ENCODE data around the gene SMIM13. TPM values are rescaled to one million over a fixed set of nuclear protein-coding genes. Genes with fewer than 3 reads are reported as not detected.

SMIM13 gene
- total and polyA plus RNA-seq, 12 donors: 3.0 to 14.6 (median 11.5) TPM

- no peaks in the 10 kb centered on the region for H3K27me3 ChIP-seq
- 74 to 83% methylated on average over 1 of the region's 1 CpG for WGBS, 2 donors
- H3K36me3 ChIP-seq: no peaks in the 10 kb centered on the region
- intact Hi-C loops (cut with DNase I): no loop called here
- TF ChIP-seq CTCF (IDR thresholded peaks at IDR 0.05): no peak
- no peaks in the 10 kb centered on the region for H3K4me1 ChIP-seq
- DNase-seq (no peak), ATAC-seq (no peak)
- no peaks in the 10 kb centered on the region for H3K9me3 ChIP-seq
- H3K27ac ChIP-seq: no peak overlapping the region
- H3K4me3 ChIP-seq: no peak overlapping the region
Measured at GRCh38 chr6:11056871-11057270, 36.8 kb upstream of the SMIM13 start.

- ATAC-seq (no peak), DNase-seq (no peak)
- intact Hi-C loops (cut with DNase I): no loop called here
- Histone ChIP-seq H3K9me3 (no peaks in the 10 kb centered on the region), H3K27ac (no peak overlapping the region), H3K27me3 (peaks cover 0 to 11% (median 0%) of the 10 kb centered on the region in 7 donors), H3K36me3 (no peaks in the 10 kb centered on the region), H3K4me1 (no peaks in the 10 kb centered on the region), H3K4me3 (no peak overlapping the region)
- 94 to 97% methylated on average over 5 of the region's 5 CpGs for WGBS, 2 donors
- no peak for TF ChIP-seq CTCF (IDR thresholded peaks at IDR 0.05)
Measured at GRCh38 chr6:11058406-11058805, 35.2 kb upstream of the SMIM13 start.

DNA sequence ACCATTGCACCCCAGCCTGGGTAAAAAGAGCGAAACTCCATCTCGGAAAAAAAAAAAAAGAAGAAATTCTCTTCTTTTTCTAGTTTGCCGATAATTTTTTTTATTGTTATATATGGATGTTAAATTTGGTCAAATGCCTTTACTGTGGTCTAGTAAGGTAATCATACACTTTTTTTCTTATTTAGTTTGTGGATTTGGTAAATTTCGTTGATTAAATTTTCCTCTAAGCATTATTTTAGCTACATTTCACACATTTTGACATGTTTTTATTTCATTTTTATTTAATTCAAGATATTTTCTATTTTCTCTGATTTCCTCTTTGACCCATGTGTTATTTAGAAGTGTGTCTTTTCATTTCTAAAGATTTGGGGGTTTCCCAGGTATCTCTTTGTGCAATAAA, 31.6 kb upstream of the SMIM13 start:
- WGBS, 2 donors: 90 to 95% methylated on average over 4 of the region's 4 CpGs
- intact Hi-C loops (cut with DNase I): loop anchor here in 6 of 10 donors (2.0 to 10.0 kb wide), 3 partner anchors 31 to 587 kb away; no protein-coding TSS in a partner anchor
- Histone ChIP-seq H3K27me3 (peaks cover 0 to 15% (median 0%) of the 10 kb centered on the region in 7 donors), H3K9me3 (no peaks in the 10 kb centered on the region), H3K4me1 (no peaks in the 10 kb centered on the region), H3K4me3 (no peak overlapping the region), H3K36me3 (no peaks in the 10 kb centered on the region), H3K27ac (no peak overlapping the region)
- TF ChIP-seq CTCF (IDR thresholded peaks at IDR 0.05): no peak
- no peak for ATAC-seq
- no peak for DNase-seq

GRCh38 chr6:11062715-11063114, 30.9 kb upstream of the SMIM13 start:
- no peaks in the 10 kb centered on the region for H3K36me3 ChIP-seq
- DNase-seq (no peak), ATAC-seq (no peak)
- no peak overlapping the region for H3K27ac ChIP-seq
- intact Hi-C loops (cut with DNase I): loop anchor here in 6 of 10 donors (2.0 to 10.0 kb wide), 3 partner anchors 32 to 588 kb away; no protein-coding TSS in a partner anchor
- H3K27me3 ChIP-seq: peaks cover 0 to 15% (median 0%) of the 10 kb centered on the region in 7 donors
- no peaks in the 10 kb centered on the region for H3K4me1 ChIP-seq
- WGBS, 2 donors: 83 to 89% methylated on average over 2 of the region's 2 CpGs
- no peaks in the 10 kb centered on the region for H3K9me3 ChIP-seq
- H3K4me3 ChIP-seq: no peak overlapping the region
- no peak for TF ChIP-seq CTCF (IDR thresholded peaks at IDR 0.05)

All from heart right ventricle (tissue), 16 donors.